ENCODE results near the gene SLC24A4.

Gene SLC24A4

GRCh38 chr14:92437729-92438285, 114.8 kb downstream of the SLC24A4 start:
- DNase-seq (ENCODE audit: low spot score): no peak

- no peak for DNase-seq (ENCODE audit: low spot score)
Observed at GRCh38 chr14:92439537-92440344, 116.8 kb downstream of the SLC24A4 start.

GRCh38 chr14:92440345-92441003, 117.5 kb downstream of the SLC24A4 start:
- DNase-seq (ENCODE audit: low spot score): no peak

- no peak for DNase-seq (ENCODE audit: low spot score)
Observed at GRCh38 chr14:92441751-92442504, 119.0 kb downstream of the SLC24A4 start.

- no peak for DNase-seq (ENCODE audit: low spot score)
Observed at GRCh38 chr14:92443167-92443566, 120.2 kb downstream of the SLC24A4 start.

GRCh38 chr14:92443741-92444140, 120.8 kb downstream of the SLC24A4 start:
- DNase-seq (ENCODE audit: low spot score): no peak

GRCh38 chr14:92446771-92447170, 123.8 kb downstream of the SLC24A4 start:
- no peak for DNase-seq (ENCODE audit: low spot score)

GRCh38 chr14:92447416-92448197, 124.6 kb downstream of the SLC24A4 start:
- DNase-seq (ENCODE audit: low spot score): no peak

GRCh38 chr14:92448786-92449185, 125.8 kb downstream of the SLC24A4 start:
- DNase-seq (ENCODE audit: low spot score): no peak

- DNase-seq (ENCODE audit: low spot score): no peak
Observed at GRCh38 chr14:92449404-92450181, 126.6 kb downstream of the SLC24A4 start.

GRCh38 chr14:92450351-92451070, 127.5 kb downstream of the SLC24A4 start:
- no peak for DNase-seq (ENCODE audit: low spot score)

GRCh38 chr14:92451245-92451644, 128.3 kb downstream of the SLC24A4 start:
- no peak for DNase-seq (ENCODE audit: low spot score)

GRCh38 chr14:92451755-92452154, 128.8 kb downstream of the SLC24A4 start:
- no peak for DNase-seq (ENCODE audit: low spot score)

- no peak for DNase-seq (ENCODE audit: low spot score)
Observed at GRCh38 chr14:92452471-92452870, 129.5 kb downstream of the SLC24A4 start.

GRCh38 chr14:92453691-92454090, 130.7 kb downstream of the SLC24A4 start:
- no peak for DNase-seq (ENCODE audit: low spot score)

- no peak for DNase-seq (ENCODE audit: low spot score)
Observed at GRCh38 chr14:92455231-92455630, 132.3 kb downstream of the SLC24A4 start.

GRCh38 chr14:92456215-92457015, 133.4 kb downstream of the SLC24A4 start:
- no peak for DNase-seq (ENCODE audit: low spot score)

- DNase-seq (ENCODE audit: low spot score): no peak
Observed at GRCh38 chr14:92457016-92457565, 134.1 kb downstream of the SLC24A4 start.

Data from CD4-positive, alpha-beta T cell treated with Interleukin-6 at 100 ng/mL for 8 hours (primary cell).